ENCODE data around the gene KHDRBS2. TPM values are rescaled to one million over a fixed set of nuclear protein-coding genes. Genes with fewer than 3 reads are reported as not detected.

KHDRBS2 gene
- total and polyA plus RNA-seq, 2 of the 4 experiments (the other 2 are of a cell fraction) = not detected

GRCh38 chr6:62146954-62147853 is 138.8 kb downstream of the KHDRBS2 start:
- POLR2A ChIA-PET (ENCODE audit: unreplicated experiment) = no interaction called here
- intact Hi-C loops (cut with micrococcal nuclease) (no loop called here), dilution Hi-C loops (cut with HindIII; ENCODE audit: low sequenced_read_pairs, unreplicated experiment) (no loop called here), in situ Hi-C loops (cut with MboI; ENCODE audit: low sequenced_read_pairs) (no loop called here)
- H3K18ac ChIP-seq (ENCODE audit: low read depth, low read length) = no peak overlapping the region
- no peak overlapping the region for H3K56ac ChIP-seq (ENCODE audit: extremely low read depth, insufficient read depth, low read length)
- H2AK9ac ChIP-seq (replicated peaks; ENCODE audit: low read depth, low read length, poor library complexity) = no peak overlapping the region
- no peak overlapping the region for H4K5ac ChIP-seq (ENCODE audit: low read depth, low read length)
- H2AK5ac ChIP-seq (ENCODE audit: low read depth, low read length) = no peak overlapping the region
- no CpG with 5 or more reads among the region's 4 CpGs for WGBS, 2 experiments (ENCODE audit: extremely low coverage in 2 of 2, insufficient read length in 1 of 2)
- H2BK5ac ChIP-seq (ENCODE audit: low read depth, low read length, poor library complexity, severe bottlenecking) = no peak overlapping the region
- H3K27ac ChIP-seq (ENCODE audit: insufficient read depth, low read length) = no peak overlapping the region
- no peak overlapping the region for H2BK15ac ChIP-seq (ENCODE audit: low read depth, low read length)
- no TSS peak for BruUV-seq (replicated peaks)
- no peak overlapping the region for H3K4me2 ChIP-seq (ENCODE audit: low read depth, low read length)
- H3K27me3 ChIP-seq (ENCODE audit: control insufficient read depth, insufficient read depth, low read length) = no peaks in the 10 kb centered on the region
- no peak overlapping the region for H3K9ac ChIP-seq (ENCODE audit: low read depth, low read length)
- H4K91ac ChIP-seq (ENCODE audit: insufficient read depth, low read depth, low read length) = no peak overlapping the region
- no peak for TF ChIP-seq MAFK (IDR thresholded peaks at IDR 0.05; ENCODE audit: low read depth, low read length)
- no peak for TF ChIP-seq FOS (IDR thresholded peaks at IDR 0.05; ENCODE audit: low read depth, low read length)
- no peak for TF ChIP-seq RAD21 (IDR thresholded peaks at IDR 0.05; ENCODE audit: low read length)
- TF ChIP-seq POLR2A (IDR thresholded peaks at IDR 0.05; ENCODE audit: low read depth, low read length) = no peak
- no peak for TF ChIP-seq MXI1 (IDR thresholded peaks at IDR 0.05; ENCODE audit: borderline replicate concordance, low read depth, low read length)
- no peak for TF ChIP-seq NFE2L2 (IDR thresholded peaks at IDR 0.05; ENCODE audit: low read depth, low read length)
- TF ChIP-seq SMC3 (IDR thresholded peaks at IDR 0.05; ENCODE audit: low read depth, low read length) = no peak
- no peak for TF ChIP-seq CHD1 (IDR thresholded peaks at IDR 0.05; ENCODE audit: low read depth, low read length)
- no peak for TF ChIP-seq RFX5 (IDR thresholded peaks at IDR 0.05; ENCODE audit: low read depth, low read length)
- no peak for TF ChIP-seq RCOR1 (IDR thresholded peaks at IDR 0.05; ENCODE audit: insufficient replicate concordance, low read length)
- TF ChIP-seq, protein P1, sequence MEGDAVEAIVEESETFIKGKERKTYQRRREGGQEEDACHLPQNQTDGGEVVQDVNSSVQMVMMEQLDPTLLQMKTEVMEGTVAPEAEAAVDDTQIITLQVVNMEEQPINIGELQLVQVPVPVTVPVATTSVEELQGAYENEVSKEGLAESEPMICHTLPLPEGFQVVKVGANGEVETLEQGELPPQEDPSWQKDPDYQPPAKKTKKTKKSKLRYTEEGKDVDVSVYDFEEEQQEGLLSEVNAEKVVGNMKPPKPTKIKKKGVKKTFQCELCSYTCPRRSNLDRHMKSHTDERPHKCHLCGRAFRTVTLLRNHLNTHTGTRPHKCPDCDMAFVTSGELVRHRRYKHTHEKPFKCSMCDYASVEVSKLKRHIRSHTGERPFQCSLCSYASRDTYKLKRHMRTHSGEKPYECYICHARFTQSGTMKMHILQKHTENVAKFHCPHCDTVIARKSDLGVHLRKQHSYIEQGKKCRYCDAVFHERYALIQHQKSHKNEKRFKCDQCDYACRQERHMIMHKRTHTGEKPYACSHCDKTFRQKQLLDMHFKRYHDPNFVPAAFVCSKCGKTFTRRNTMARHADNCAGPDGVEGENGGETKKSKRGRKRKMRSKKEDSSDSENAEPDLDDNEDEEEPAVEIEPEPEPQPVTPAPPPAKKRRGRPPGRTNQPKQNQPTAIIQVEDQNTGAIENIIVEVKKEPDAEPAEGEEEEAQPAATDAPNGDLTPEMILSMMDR (conservative IDR thresholded peaks at IDR 0.05; ENCODE audit: low read depth, low read length) = no peak
- H3K4ac ChIP-seq (ENCODE audit: low read depth, low read length) = no peak overlapping the region
- no peak overlapping the region for H3K23ac ChIP-seq (ENCODE audit: low read depth, low read length)
- H3K4me3 ChIP-seq (ENCODE audit: insufficient read depth, low read depth, low read length) = no peak overlapping the region
- H3K9me1 ChIP-seq (ENCODE audit: insufficient read depth, low read length) = no peaks in the 10 kb centered on the region
- ATAC-seq (ENCODE audit: low read depth) (no peak), DNase-seq (no peak)
- no peak overlapping the region for H2AFZ ChIP-seq (replicated peaks; ENCODE audit: low read length, poor library complexity)
- H2BK20ac ChIP-seq (ENCODE audit: low read depth, low read length) = no peak overlapping the region
- no peaks in the 10 kb centered on the region for H3K9me3 ChIP-seq (ENCODE audit: control insufficient read depth, insufficient read depth, low read length)
- no peak overlapping the region for H4K8ac ChIP-seq (ENCODE audit: low read depth in 2 of 2, low read length in 2 of 2)
- no peaks in the 10 kb centered on the region for H4K20me1 ChIP-seq (ENCODE audit: insufficient read depth, low read length)
- H3K36me3 ChIP-seq (ENCODE audit: control insufficient read depth, insufficient read depth, low read length) = no peaks in the 10 kb centered on the region
- no peak overlapping the region for H2BK120ac ChIP-seq (ENCODE audit: low read depth, low read length)
- no peak overlapping the region for H3K14ac ChIP-seq (replicated peaks; ENCODE audit: low read depth, low read length)
- H3K79me1 ChIP-seq (ENCODE audit: low read depth in 1 of 2, low read length in 2 of 2) = no peaks in the 10 kb centered on the region
- H3K4me1 ChIP-seq (ENCODE audit: control insufficient read depth, insufficient read depth, low read length) = no peaks in the 10 kb centered on the region
- CTCF ChIA-PET = no interaction called here

All from IMR-90 (cell line).